ENCODE data around the gene CUTA.
"Not testable (repeated sequence)": the region's sequence is repeated elsewhere in the genome, so short reads cannot be mapped to it uniquely, and the experiment has no call there.

Gene CUTA

GRCh38 chr6:33367715-33368025 is 50.2 kb downstream of the CUTA start:
- not testable (repeated sequence) for DNase-seq (ENCODE audit: low read depth)

DNA sequence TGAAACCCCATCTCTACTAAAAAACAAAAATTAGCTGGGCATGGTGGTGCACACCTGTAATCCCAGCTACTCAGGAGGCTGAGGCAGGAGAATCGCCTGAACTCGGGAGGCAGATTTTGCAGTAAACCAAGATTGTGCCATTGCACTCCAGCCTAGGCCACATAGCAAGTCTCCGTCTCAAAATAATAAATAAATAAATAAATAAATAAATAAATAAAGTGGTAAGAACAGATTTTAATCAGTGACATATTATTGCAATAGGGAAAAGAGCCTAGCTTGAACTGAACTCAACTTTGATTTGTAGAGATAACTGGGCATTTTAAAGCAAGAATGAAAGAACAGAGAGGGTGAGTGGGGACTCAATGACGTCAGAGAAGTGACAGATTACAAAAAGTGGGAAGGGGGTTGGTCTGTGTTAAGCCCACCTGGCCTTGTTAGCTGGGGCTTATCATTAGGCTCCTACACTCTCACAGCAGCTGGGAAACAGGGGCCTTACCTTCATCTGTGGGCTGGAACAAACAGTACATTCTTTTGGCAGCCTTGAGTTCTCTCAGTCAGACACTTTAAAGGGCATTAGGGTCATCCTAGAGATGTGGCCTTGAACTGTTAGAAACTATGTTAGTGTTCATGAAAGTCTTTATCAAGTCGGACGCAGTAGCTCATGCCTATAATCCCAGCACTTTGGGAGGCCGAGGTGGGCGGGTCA is 50.7 kb downstream of the CUTA start:
- no peak for DNase-seq (ENCODE audit: low read depth)

All from activated T-cell treated with anti-CD3 and anti-CD28 coated beads for 1 hour (primary cell).